HG03196 (cell line): Measurements from ENCODE around the gene ACKR1.

ENCODE experiments used
- ATAC-seq: cut with Tn5 transposase; IDR thresholded peaks from one replicate; pipeline ENCODE4 v1.9.1; 2021; ENCODE audit not compliant: unreplicated experiment

The ACKR1 gene

DNA sequence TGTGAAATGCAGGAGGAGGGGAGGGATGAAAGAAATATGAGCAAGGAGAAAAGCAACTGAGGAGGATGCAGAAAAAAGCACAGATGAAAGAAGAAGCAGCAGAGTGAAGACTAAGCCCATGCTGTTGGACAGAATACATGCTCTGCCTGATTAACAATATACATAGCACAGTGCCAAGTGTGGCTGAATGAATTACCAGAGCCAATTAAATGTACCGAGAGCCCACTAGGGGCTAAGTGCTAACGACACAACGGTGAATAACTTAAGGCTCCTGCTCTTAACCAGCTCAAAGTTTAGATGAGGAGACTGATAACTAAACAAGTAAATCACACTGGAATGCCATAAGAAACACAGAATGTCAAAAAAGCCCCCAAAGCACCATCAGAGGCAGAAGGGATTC lies 17.6 kb upstream of the ACKR1 start:
- no peak for ATAC-seq

- ATAC-seq: no peak
Observed at GRCh38 chr1:159187647-159188374, 16.9 kb upstream of the ACKR1 start.

DNA sequence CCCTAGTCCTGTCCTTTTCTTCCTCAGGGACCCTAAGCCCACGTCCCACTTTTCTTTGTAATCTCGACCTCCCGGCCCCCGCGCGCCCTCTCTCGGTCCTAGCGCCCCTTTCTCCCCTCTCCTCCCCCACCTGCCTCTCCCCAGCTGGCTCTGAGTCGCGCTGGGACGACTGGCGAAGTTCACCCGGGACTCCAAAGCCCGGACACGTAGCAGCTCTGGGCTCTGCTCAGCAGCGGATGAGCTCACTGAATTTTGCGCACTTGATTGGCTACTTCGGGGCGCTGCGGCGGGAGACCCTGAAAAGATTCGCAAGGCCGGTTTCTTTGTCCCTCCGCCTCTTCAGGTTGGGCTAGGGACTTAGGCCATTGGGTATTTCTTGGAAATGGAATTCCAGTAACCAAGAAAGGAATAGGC lies 16.3 kb upstream of the ACKR1 start:
- ATAC-seq: peak; percentile 80

- no peak for ATAC-seq
Observed at GRCh38 chr1:159190441-159190840, 14.2 kb upstream of the ACKR1 start.

DNA sequence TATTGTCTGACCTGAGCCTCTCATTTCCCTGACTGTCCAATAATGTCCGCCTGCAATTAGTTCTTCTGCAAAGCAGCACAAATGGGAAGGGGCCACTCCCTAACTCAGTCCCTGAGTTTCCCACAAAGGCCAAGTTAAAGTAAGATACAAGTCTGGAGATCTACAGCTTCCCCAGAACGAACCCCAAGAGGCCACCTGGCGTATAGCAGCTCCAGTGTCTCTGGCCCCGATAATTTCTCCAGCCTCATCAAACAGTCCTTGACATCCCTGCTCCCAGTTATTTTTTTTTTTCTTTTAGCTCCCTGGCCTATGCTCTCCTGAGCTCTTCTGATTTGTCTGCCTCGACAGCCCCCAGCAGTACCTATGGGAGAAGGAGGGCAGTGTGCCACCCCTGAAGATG lies 8.1 kb upstream of the ACKR1 start:
- ATAC-seq: no peak

DNA sequence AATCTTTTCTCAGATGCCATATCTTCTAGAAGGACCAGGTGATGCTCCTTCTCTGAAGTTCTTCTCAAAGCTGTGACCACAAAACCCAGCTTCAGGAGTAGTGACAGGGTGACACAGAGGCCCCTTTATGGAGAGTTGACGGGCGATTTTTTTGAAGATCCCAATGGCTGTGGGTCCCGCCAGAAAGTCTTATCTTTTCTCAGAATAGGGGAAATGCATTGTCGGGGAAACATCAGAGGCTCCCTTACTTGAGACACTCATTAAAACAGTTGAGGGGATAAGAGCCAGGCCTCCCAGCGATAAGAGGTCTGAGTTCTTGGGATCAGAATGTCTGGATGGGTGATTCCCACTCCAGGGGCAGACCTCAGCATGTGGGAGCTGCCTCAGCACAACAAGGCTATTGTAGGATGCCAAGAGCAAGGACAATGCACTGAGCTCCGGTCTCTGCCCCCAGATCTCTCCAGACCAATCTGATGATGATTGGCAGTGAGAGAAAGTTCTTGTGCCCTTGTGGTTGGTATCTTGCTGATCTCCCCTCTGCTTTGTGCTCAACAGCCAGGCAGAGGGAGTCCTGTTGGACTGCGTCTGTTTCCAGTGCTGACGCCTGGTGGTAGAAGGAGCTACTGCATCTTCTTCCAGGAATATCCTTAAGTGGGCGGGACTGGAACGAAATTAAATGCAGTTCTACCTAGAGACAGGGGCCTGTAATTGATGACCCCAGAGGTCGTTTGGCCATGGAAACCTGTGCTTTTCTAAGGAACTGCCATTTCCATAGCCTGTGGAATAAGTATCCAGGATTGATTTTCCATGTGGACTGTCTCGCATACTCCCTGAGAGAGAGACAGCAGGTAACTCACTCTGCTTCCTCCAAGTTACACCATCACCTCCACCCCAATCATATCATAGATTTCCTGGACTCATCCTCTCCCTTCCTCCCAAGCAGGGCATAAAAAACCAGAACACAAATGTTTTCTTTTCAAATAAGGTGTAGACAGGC lies 6.8 kb upstream of the ACKR1 start:
- ATAC-seq: peak; percentile 69

- no peak for ATAC-seq
Observed at GRCh38 chr1:159199901-159200300, 4.8 kb upstream of the ACKR1 start.

DNA sequence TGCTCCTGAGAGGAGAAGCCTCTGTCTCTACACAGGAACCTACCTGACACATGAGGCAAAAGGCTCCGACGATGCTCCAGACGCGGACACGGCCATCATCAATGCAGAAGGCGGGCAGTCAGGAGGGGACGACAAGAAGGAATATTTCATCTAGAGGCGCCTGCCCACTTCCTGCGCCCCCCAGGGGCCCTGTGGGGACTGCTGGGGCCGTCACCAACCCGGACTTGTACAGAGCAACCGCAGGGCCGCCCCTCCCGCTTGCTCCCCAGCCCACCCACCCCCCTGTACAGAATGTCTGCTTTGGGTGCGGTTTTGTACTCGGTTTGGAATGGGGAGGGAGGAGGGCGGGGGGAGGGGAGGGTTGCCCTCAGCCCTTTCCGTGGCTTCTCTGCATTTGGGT lies 3.9 kb upstream of the ACKR1 start:
- no peak for ATAC-seq

- no peak for ATAC-seq
Observed at GRCh38 chr1:159201642-159202041, 3.0 kb upstream of the ACKR1 start.

DNA sequence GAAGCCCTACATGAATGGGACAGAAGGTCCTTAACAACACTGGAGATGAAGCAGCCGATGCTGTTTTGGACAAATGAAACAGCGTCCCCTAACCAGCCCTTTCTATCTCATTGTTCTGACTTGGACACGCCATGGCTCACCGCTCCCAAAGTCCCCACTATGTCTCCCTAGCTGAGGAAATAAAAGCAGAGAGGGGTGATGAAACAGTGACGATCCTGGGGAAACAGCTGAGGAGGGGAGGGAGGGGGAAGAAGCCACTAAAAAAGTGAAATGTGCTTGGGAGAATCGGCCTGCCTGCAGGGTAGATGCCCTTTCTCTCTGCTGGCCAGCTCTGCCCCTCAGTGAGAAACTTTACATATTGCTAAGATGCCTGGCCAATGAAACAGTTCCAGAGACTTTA lies 1.1 kb upstream of the ACKR1 start:
- no peak for ATAC-seq

- no peak for ATAC-seq
Observed at GRCh38 chr1:159205225-159205624, 550 bp downstream of the ACKR1 start.

- no peak for ATAC-seq
Observed at GRCh38 chr1:159206110-159206509, 1.4 kb downstream of the ACKR1 start.

DNA sequence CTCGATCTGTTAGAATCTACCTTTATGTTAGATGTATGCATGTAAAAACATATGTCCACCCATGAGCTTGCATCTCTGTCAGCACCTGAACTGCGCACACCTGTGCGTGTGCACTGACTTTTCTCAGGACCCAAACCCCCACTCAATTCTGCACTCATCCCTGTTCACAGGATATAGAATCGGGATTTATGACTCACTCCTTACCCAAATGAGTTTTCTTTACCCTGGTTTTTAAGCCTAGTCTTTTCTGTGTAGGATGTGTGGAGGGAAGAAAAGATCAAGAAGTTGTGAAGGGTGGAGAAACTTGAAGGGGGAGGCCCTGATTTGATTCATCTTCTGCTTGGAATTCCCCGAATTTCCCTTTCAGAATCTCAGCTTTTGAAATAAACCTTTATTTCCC lies 2.4 kb downstream of the ACKR1 start:
- no peak for ATAC-seq

DNA sequence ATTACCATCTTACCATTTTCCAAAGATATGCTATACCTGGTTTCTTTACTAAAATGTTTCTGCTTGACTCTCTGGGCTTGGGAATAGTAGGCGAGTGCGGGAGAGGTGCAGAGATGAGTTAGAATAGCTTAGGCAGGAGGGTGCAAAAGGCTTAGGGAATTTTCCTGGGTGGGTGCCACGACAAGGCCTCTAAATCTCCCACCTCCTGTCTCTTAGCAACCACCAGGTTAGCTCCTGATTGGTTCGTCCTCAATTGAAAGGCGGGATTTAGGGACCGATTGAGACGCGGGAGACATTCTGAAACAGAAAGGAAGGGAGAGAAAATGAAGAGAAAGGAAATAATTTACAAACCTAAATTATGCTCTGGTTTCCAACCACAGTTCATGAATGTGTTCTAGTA lies 3.1 kb downstream of the ACKR1 start:
- ATAC-seq: no peak

DNA sequence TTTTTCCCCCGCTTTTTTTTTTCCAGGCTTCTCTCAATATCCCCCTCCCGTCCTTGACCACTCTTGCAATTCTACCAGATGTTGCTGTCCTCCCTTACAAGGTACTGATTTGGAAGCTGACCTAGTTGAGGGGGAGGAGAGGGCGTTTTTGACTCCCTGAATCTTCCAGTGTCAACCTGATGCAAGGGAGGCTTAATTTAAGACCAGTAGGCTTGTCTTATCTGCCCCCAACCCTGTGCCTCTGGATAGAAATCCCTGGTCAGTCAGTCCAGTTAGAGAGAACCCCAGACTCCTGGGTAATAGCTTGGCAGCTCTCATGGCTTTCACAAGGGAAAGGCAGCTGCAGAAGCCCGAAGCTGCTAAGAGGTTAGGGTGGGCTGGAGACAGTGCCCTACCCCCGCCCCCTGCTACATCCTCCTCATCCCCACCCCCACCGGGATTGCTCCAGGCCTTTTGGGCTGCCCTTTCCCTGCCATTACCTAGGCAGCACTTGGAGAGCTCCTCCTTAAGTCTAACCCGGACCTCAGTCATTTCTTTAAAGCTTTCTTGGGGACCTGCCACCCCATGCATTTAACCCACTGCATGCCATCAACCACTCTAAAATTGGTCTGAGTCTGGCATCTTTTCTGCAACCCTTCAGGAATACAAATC lies 3.6 kb downstream of the ACKR1 start:
- no peak for ATAC-seq

DNA sequence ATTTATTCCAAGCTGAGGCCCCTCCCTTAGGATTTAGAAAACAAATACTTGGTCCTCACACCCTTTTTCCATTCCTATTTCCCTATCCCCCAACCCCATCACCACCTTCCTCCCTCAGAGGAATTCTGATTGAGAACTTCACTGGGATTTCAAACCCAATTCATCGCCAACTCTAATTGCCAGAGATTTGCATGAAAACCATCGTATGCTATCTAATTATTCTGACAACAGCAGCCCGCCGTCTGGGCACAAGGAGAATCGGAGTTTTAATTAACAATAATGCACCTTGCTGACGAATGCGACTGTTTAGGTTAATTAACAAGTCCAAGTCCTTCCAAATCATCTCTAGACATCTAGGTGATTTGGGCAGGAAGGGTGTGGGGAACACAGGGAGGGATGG lies 4.4 kb downstream of the ACKR1 start:
- no peak for ATAC-seq

GRCh38 chr1:159211331-159212136 lies 6.9 kb downstream of the ACKR1 start:
- no peak for ATAC-seq

DNA sequence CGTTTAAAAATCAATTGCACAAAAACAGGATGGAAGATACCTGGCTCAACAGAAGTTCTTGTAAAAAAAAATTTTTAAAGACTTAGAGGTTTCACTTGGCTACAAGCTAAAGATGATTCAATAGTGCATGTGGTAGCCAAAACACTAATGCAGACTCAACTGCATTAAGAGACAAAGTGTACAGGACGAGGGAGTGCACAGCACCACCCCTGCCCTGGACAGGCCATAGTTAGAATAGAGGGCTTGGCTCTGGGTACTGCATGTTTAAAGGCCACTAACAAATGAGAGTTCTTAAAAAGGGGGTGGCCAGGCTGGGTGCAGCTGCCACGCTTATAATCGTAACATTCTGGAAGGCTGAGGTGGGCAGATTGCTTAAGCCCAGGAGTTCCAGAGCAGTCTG lies 7.9 kb downstream of the ACKR1 start:
- ATAC-seq: no peak

GRCh38 chr1:159214149-159214760 lies 9.6 kb downstream of the ACKR1 start:
- ATAC-seq: no peak
